AG04449 (cell line): ENCODE results near the gene LILRA6.
"Not testable (repeated sequence)": the region's sequence is repeated elsewhere in the genome, so short reads cannot be mapped to it uniquely, and the experiment has no call there.

Source experiments
- CTCF ChIA-PET: fragments of 350-600 bp; formaldehyde crosslinking; extraction: SDS; loops from one replicate; lab custom pipeline; 2021; ENCODE audit warnings: antibody characterized with exemption; lab: Yijun Ruan, JAX
- POLR2A ChIA-PET: fragments of 400-600, 350-600 bp; formaldehyde crosslinking; extraction: SDS; loops from one replicate; lab custom pipeline; 2020; ENCODE audit warnings: antibody characterized with exemption, inconsistent platforms; lab: Yijun Ruan, JAX
- DNase-seq: peaks from one replicate; pipeline ENCODE4 v3.0.0-alpha.2; 2010; ENCODE audit warnings: low read depth, low spot score
- H3K4me3 ChIP-seq: 2 replicates; pipeline ENCODE4 v1.5.1; 2011; ENCODE audit warnings: low read depth, mild to moderate bottlenecking, control low read depth, low read length
- CTCF ChIP-seq: IDR thresholded peaks from one replicate; pipeline ENCODE4 v1.5.1; 2011; ENCODE audit warnings: mild to moderate bottlenecking, moderate library complexity, low read length, control low read depth, inconsistent platforms; ENCODE audit not compliant: insufficient read depth; ENCODE audit errors: missing control alignments

LILRA6 gene

GRCh38 chr19:54252243-54252642, 9.7 kb upstream of the LILRA6 start:
- no peak overlapping the region for H3K4me3 ChIP-seq
- ChIA-PET CTCF (no interaction called here), POLR2A (no interaction called here)
- no peak for DNase-seq
- no peak for TF ChIP-seq CTCF

- DNase-seq, result no peak
- CTCF ChIA-PET, result interaction anchor here (1.5 kb wide), 1 partner anchor 16 kb away, joined by 4 read pairs; no protein-coding TSS in a partner anchor
- POLR2A ChIA-PET, result no interaction called here
- no peak for TF ChIP-seq CTCF
- H3K4me3 ChIP-seq, result no peak overlapping the region
Measured at GRCh38 chr19:54248016-54248601, 5.5 kb upstream of the LILRA6 start.

GRCh38 chr19:54247106-54247930, 4.7 kb upstream of the LILRA6 start:
- POLR2A ChIA-PET, result no interaction called here
- no peak for DNase-seq
- CTCF ChIA-PET, result interaction anchor here (0.7 to 1.5 kb wide), 3 partner anchors 15 to 76 kb away, joined by 3 to 4 read pairs (median 3); no protein-coding TSS in a partner anchor
- no peak for TF ChIP-seq CTCF
- no peak overlapping the region for H3K4me3 ChIP-seq

- ChIA-PET CTCF (no interaction called here), POLR2A (no interaction called here)
- H3K4me3 ChIP-seq, result no peak overlapping the region
- TF ChIP-seq CTCF, result no peak
- DNase-seq, result no peak
Measured at GRCh38 chr19:54245936-54246335, 3.3 kb upstream of the LILRA6 start.

- H3K4me3 ChIP-seq, POLR2A ChIA-PET, CTCF ChIA-PET, DNase-seq: not testable (repeated sequence)
Measured at GRCh38 chr19:54243809-54244208, 1.2 kb upstream of the LILRA6 start.

GRCh38 chr19:54242234-54242633, 356 bp downstream of the LILRA6 start:
- CTCF ChIA-PET, H3K4me3 ChIP-seq, DNase-seq, POLR2A ChIA-PET: not testable (repeated sequence)

GRCh38 chr19:54240372-54241336, 1.9 kb downstream of the LILRA6 start:
- DNase-seq, POLR2A ChIA-PET, H3K4me3 ChIP-seq, CTCF ChIA-PET: not testable (repeated sequence)

- POLR2A ChIA-PET, DNase-seq, CTCF ChIA-PET, H3K4me3 ChIP-seq: not testable (repeated sequence)
Measured at GRCh38 chr19:54239491-54240371, 2.9 kb downstream of the LILRA6 start.
